ENCODE data around the gene SCN4A. TPM values are rescaled to one million over a fixed set of nuclear protein-coding genes. Genes with fewer than 3 reads are reported as not detected.
"Not testable (repeated sequence)": the region's sequence is repeated elsewhere in the genome, so short reads cannot be mapped to it uniquely, and the experiment has no call there.

The SCN4A gene
- total RNA-seq, 1 experiment from 2014 or later: not detected

GRCh38 chr17:63934183-63935112 is 38.3 kb downstream of the SCN4A start:
- DNase-seq (ENCODE audit: low read depth): no peak

GRCh38 chr17:63933598-63933997 is 39.1 kb downstream of the SCN4A start:
- no peak for DNase-seq (ENCODE audit: low read depth)

- no peak for DNase-seq (ENCODE audit: low read depth)
Measured at GRCh38 chr17:63932721-63933120, 40.0 kb downstream of the SCN4A start.

GRCh38 chr17:63931981-63932561 is 40.6 kb downstream of the SCN4A start, which contains the start of gene CD79B:
Gene CD79B, minus strand, starts transcription at chr17:63932331. Its CDS starts 70 bp downstream, at chr17:63932261.
- no peak for DNase-seq (ENCODE audit: low read depth)

GRCh38 chr17:63930951-63931575 is 41.7 kb downstream of the SCN4A start:
- DNase-seq (ENCODE audit: low read depth): no peak

- no peak for DNase-seq (ENCODE audit: low read depth)
Measured at GRCh38 chr17:63929860-63930766, 42.6 kb downstream of the SCN4A start.

GRCh38 chr17:63928966-63929695 is 43.6 kb downstream of the SCN4A start:
- DNase-seq (ENCODE audit: low read depth): no peak

- no peak for DNase-seq (ENCODE audit: low read depth)
Measured at GRCh38 chr17:63928172-63928666, 44.5 kb downstream of the SCN4A start.

- DNase-seq (ENCODE audit: low read depth): no peak
Measured at GRCh38 chr17:63927464-63928171, 45.1 kb downstream of the SCN4A start.

- no peak for DNase-seq (ENCODE audit: low read depth)
Measured at GRCh38 chr17:63926164-63926563, 46.6 kb downstream of the SCN4A start.

GRCh38 chr17:63925615-63926014 is 47.1 kb downstream of the SCN4A start:
- no peak for DNase-seq (ENCODE audit: low read depth)

GRCh38 chr17:63922402-63922801 is 50.3 kb downstream of the SCN4A start:
- DNase-seq (ENCODE audit: low read depth): not testable (repeated sequence)

- not testable (repeated sequence) for DNase-seq (ENCODE audit: low read depth)
Measured at GRCh38 chr17:63920779-63921178, 51.9 kb downstream of the SCN4A start.

GRCh38 chr17:63920050-63920449 is 52.7 kb downstream of the SCN4A start:
- not testable (repeated sequence) for DNase-seq (ENCODE audit: low read depth)

- peak; percentile 51 for DNase-seq (ENCODE audit: low read depth)
Measured at GRCh38 chr17:63919311-63919723, 53.4 kb downstream of the SCN4A start.

- DNase-seq (ENCODE audit: low read depth): not testable (repeated sequence)
Measured at GRCh38 chr17:63918789-63919305, 53.9 kb downstream of the SCN4A start, which contains the start of gene GH1. Gene GH1, minus strand, starts transcription at chr17:63918839. Its CDS starts 63 bp downstream, at chr17:63918776.

GRCh38 chr17:63918305-63918704 is 54.4 kb downstream of the SCN4A start:
- no peak for DNase-seq (ENCODE audit: low read depth)

GRCh38 chr17:63917646-63918045 is 55.1 kb downstream of the SCN4A start:
- no peak for DNase-seq (ENCODE audit: low read depth)

GRCh38 chr17:63917206-63917605 is 55.5 kb downstream of the SCN4A start:
- not testable (repeated sequence) for DNase-seq (ENCODE audit: low read depth)
